Osteocyte (in vitro differentiated cells): ENCODE data around the gene LINC00305. TPM values are rescaled to one million over a fixed set of nuclear protein-coding genes. Genes with fewer than 3 reads are reported as not detected.

Experiments used
- DNase-seq: peaks from one replicate; pipeline ENCODE4 v3.0.0; 2021; ENCODE audit warnings: mixed read lengths; ENCODE audit not compliant: unreplicated experiment; ENCODE audit errors: extremely low spot score
- H3K27ac Mint-ChIP-seq: one replicate; pipeline ENCODE4 v1.8.0; 2021; ENCODE audit warnings: mild to moderate bottlenecking, mixed read lengths; ENCODE audit not compliant: unreplicated experiment
- H3K27me3 Mint-ChIP-seq: one replicate; pipeline ENCODE4 v1.8.0; 2021; ENCODE audit warnings: mixed read lengths; ENCODE audit not compliant: unreplicated experiment
- H3K36me3 Mint-ChIP-seq: one replicate; pipeline ENCODE4 v1.8.0; 2021; ENCODE audit warnings: mixed read lengths; ENCODE audit not compliant: unreplicated experiment
- H3K4me1 Mint-ChIP-seq: one replicate; pipeline ENCODE4 v1.8.0; 2021; ENCODE audit warnings: mixed read lengths; ENCODE audit not compliant: unreplicated experiment
- H3K4me3 Mint-ChIP-seq: one replicate; pipeline ENCODE4 v1.8.0; 2021; ENCODE audit warnings: mild to moderate bottlenecking, moderate library complexity, mixed read lengths; ENCODE audit not compliant: unreplicated experiment
- H3K9me3 Mint-ChIP-seq: one replicate; pipeline ENCODE4 v1.8.0; 2021; ENCODE audit warnings: mixed read lengths; ENCODE audit not compliant: unreplicated experiment
- total RNA-seq: library from RNA; stranded (reverse); gene quantifications from 2 replicates; pipeline ENCODE4 v1.2.1, GENCODE V29; 2021
- TF ChIP-seq, protein P1 (sequence below): fragments of 200-600 bp; sonication (generic); IDR thresholded peaks from 2 replicates; pipeline ENCODE4 v1.5.0; 2021; ENCODE audit warnings: antibody characterized with exemption, mild to moderate bottlenecking, moderate library complexity

Gene LINC00305
- total RNA-seq, 1 donor from 2014 or later = not detected

DNA sequence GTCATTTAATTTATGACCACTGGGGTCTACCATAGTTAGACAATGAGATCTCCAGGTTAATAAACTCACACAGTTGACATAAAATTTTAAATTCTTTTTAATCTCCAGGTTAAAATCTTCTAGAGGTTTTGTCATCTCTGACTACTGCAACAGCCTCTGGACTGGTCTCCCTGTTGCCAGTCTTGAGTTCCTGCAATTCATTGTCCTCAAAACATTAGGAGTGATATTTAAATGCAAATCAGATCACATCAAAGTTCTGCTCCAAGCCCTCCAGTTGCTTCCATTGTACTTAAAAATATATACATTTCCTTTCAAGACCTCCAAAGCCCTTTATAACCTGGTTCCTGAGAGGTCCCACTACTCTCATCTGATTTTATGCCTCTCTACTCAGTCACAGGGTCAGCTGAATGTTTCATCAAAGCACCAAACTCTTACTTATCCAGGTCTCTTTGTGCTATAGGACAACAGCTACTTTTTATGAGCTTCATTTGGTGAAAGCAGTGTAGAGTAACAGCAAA, 18.6 kb upstream of the LINC00305 start:
- no peak for DNase-seq
- H3K4me1 Mint-ChIP-seq = peaks cover 7% of the 10 kb centered on the region
- TF ChIP-seq, protein P1, sequence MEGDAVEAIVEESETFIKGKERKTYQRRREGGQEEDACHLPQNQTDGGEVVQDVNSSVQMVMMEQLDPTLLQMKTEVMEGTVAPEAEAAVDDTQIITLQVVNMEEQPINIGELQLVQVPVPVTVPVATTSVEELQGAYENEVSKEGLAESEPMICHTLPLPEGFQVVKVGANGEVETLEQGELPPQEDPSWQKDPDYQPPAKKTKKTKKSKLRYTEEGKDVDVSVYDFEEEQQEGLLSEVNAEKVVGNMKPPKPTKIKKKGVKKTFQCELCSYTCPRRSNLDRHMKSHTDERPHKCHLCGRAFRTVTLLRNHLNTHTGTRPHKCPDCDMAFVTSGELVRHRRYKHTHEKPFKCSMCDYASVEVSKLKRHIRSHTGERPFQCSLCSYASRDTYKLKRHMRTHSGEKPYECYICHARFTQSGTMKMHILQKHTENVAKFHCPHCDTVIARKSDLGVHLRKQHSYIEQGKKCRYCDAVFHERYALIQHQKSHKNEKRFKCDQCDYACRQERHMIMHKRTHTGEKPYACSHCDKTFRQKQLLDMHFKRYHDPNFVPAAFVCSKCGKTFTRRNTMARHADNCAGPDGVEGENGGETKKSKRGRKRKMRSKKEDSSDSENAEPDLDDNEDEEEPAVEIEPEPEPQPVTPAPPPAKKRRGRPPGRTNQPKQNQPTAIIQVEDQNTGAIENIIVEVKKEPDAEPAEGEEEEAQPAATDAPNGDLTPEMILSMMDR = no peak
- H3K27ac Mint-ChIP-seq = no peak overlapping the region
- H3K4me3 Mint-ChIP-seq = no peak overlapping the region
- no peaks in the 10 kb centered on the region for H3K36me3 Mint-ChIP-seq
- H3K27me3 Mint-ChIP-seq = peaks cover under 1% of the 10 kb centered on the region
- peaks cover 3% of the 10 kb centered on the region for H3K9me3 Mint-ChIP-seq

DNA sequence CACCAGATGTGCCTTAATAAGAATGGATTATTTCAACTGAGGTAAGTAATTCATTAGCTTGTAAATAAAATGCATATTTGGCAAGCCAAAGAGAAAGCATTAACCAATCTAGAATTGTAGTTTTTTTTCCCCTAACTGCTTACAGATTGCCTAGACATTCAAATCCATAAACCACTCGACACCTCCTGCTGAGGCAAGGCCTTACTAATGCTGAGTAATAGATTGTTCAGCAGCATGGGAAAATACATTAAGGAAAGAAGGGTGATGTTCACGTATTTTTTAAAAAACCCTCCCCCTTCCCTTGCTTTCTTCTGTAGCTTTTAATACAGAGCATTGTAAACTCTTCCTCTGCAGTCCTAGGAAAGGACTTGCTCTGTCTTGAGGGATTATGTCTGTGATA, 17.0 kb upstream of the LINC00305 start:
- H3K36me3 Mint-ChIP-seq = no peaks in the 10 kb centered on the region
- no peaks in the 10 kb centered on the region for H3K9me3 Mint-ChIP-seq
- peaks cover 3% of the 10 kb centered on the region for H3K27me3 Mint-ChIP-seq
- no peak for DNase-seq
- no peak overlapping the region for H3K4me3 Mint-ChIP-seq
- TF ChIP-seq, protein P1 = no peak
- H3K27ac Mint-ChIP-seq = no peak overlapping the region
- H3K4me1 Mint-ChIP-seq = peaks cover 7% of the 10 kb centered on the region

DNA sequence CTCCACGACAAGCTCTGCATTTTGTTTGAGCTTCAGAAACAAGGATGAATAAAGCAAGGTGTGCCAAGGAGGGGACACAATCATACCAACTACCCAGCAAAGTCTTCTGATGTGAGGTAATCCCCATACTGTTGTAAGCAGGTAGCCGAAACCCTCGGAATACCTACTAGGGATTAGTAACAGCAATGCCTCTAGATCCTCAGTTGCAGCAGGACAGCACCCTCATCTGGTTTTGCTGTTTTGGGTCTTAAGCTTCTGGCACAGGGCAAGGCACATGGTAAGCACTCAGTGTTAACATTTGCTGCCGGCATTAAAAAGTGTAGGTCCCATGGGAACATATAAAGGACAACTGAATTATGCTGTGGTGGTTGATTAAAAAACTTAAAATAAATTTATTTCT, 16.0 kb upstream of the LINC00305 start:
- DNase-seq = no peak
- Mint-ChIP-seq H3K4me1 (peaks cover 7% of the 10 kb centered on the region), H3K27me3 (peaks cover 3% of the 10 kb centered on the region), H3K27ac (no peak overlapping the region), H3K9me3 (no peaks in the 10 kb centered on the region), H3K36me3 (no peaks in the 10 kb centered on the region), H3K4me3 (no peak overlapping the region)
- TF ChIP-seq, protein P1 = no peak

DNA sequence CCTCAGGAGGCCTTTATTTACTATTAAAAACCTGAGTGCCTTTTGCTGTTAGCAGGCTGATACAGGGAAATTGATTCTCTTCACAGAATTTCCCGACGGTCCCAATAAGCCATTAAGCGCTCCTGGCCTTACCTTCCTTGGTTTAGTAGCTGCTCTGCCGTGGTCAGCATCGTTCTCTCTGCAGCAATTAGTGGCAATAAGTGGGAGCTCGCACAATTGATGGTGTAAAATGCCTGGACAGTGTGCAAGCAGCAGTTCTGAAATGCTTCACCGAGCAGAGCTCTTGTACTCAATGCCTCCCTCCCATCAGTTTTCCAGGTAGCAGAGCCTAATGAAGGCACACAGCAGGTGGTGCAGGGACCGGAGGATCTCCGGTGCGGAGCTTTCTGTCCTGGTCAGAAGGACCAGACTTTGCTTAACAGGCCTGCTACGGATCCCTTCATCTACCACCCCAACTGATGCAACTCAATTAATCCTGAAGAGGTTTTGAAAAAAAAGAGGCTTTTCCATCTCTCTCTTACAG, 1.1 kb upstream of the LINC00305 start:
- Mint-ChIP-seq H3K36me3 (no peaks in the 10 kb centered on the region), H3K27me3 (peaks cover 32% of the 10 kb centered on the region), H3K4me1 (no peaks in the 10 kb centered on the region), H3K4me3 (no peak overlapping the region), H3K9me3 (no peaks in the 10 kb centered on the region), H3K27ac (no peak overlapping the region)
- no peak for DNase-seq
- TF ChIP-seq, protein P1 = no peak

DNA sequence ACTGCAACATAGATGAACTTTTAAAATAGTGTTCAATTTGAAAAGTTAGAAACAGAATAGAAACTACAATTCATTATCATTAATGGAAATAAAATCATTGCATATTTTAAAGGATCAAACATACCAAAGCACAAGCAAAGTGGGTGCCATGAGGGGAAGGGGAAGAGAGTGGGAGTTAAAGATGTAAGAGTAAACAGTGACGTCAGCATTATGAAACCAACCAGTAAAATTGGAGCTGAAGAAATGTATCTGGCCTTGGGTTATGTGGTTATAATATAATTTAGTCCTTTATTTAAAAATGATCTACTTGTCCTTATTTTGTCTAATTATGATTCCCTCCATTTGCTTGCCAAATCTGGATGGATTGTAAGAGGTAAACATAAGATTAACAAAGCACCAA, 6.0 kb downstream of the LINC00305 start:
- H3K27me3 Mint-ChIP-seq = peaks cover 11% of the 10 kb centered on the region

More for the DNA sequence above, 6.0 kb downstream of the LINC00305 start:
- TF ChIP-seq, protein P1 = no peak
- DNase-seq = no peak
- H3K9me3 Mint-ChIP-seq = no peaks in the 10 kb centered on the region
- H3K4me1 Mint-ChIP-seq = no peaks in the 10 kb centered on the region
- H3K27ac Mint-ChIP-seq = no peak overlapping the region
- no peaks in the 10 kb centered on the region for H3K36me3 Mint-ChIP-seq
- H3K4me3 Mint-ChIP-seq = no peak overlapping the region
